Duodenal mucosa (tissue), 2 donors: ENCODE data around the gene PPP2R2D.
"Not testable (repeated sequence)": the region's sequence is repeated elsewhere in the genome, so short reads cannot be mapped to it uniquely, and the experiment has no call there.

Source experiments
- H3K27ac ChIP-seq: one replicate; pipeline ENCODE4 v1.7.0; 2013; ENCODE audit warnings: low read depth, low read length
- H3K27me3 ChIP-seq, 2 donors: one replicate each; pipeline ENCODE4 v1.7.0; 2013; ENCODE audit warnings: low read length in 2 of 2, control low read depth in 1 of 2; ENCODE audit not compliant: insufficient read depth in 2 of 2, control insufficient read depth in 1 of 2
- H3K36me3 ChIP-seq, 2 donors: one replicate each; pipeline ENCODE4 v1.7.0; 2013; ENCODE audit warnings: low read length in 2 of 2, control low read depth in 1 of 2; ENCODE audit not compliant: insufficient read depth in 2 of 2, control insufficient read depth in 1 of 2
- H3K4me1 ChIP-seq, 2 donors: one replicate each; pipeline ENCODE4 v1.7.0; 2013; ENCODE audit warnings: low read length in 2 of 2, control low read depth in 1 of 2; ENCODE audit not compliant: insufficient read depth in 2 of 2, control insufficient read depth in 1 of 2
- H3K4me3 ChIP-seq, 2 donors: one replicate each; pipeline ENCODE4 v1.7.0; 2013; ENCODE audit warnings: low read length in 2 of 2, low read depth in 1 of 2
- H3K9ac ChIP-seq, 2 donors: one replicate each; pipeline ENCODE4 v1.7.0; 2013; ENCODE audit warnings: low read length in 2 of 2, low read depth in 1 of 2
- H3K9me3 ChIP-seq, 2 donors: one replicate each; pipeline ENCODE4 v1.7.0; 2013; ENCODE audit warnings: low read length in 2 of 2, control low read depth in 1 of 2; ENCODE audit not compliant: control insufficient read depth in 1 of 2

PPP2R2D gene

GRCh38 chr10:131919461-131919860 lies 18.7 kb downstream of the PPP2R2D start:
- H3K27me3 ChIP-seq, H3K36me3 ChIP-seq, H3K9me3 ChIP-seq, H3K4me1 ChIP-seq, H3K9ac ChIP-seq, H3K4me3 ChIP-seq, H3K27ac ChIP-seq: not testable (repeated sequence)

- Histone ChIP-seq H3K4me1 (no peaks in the 10 kb centered on the region), H3K27ac (no peak overlapping the region), H3K27me3 (no peaks in the 10 kb centered on the region), H3K9me3 (peaks cover 0 to 3% of the 10 kb centered on the region in 2 donors), H3K9ac (no peak overlapping the region), H3K4me3 (no peak overlapping the region), H3K36me3 (peaks cover 0 to 3% of the 10 kb centered on the region in 2 donors)
These were observed 19.3 kb downstream of the PPP2R2D start for GRCh38 chr10:131920151-131920550.

GRCh38 chr10:131920693-131921092 lies 19.9 kb downstream of the PPP2R2D start:
- Histone ChIP-seq H3K9ac (no peak overlapping the region), H3K36me3 (peaks cover 0 to 3% of the 10 kb centered on the region in 2 donors), H3K4me1 (no peaks in the 10 kb centered on the region), H3K9me3 (peaks cover 0 to 5% of the 10 kb centered on the region in 2 donors), H3K27ac (no peak overlapping the region), H3K27me3 (no peaks in the 10 kb centered on the region), H3K4me3 (no peak overlapping the region)

GRCh38 chr10:131921184-131921583 lies 20.4 kb downstream of the PPP2R2D start:
- H3K9ac ChIP-seq, result no peak overlapping the region
- no peaks in the 10 kb centered on the region for H3K4me1 ChIP-seq
- H3K4me3 ChIP-seq, result no peak overlapping the region
- peaks cover 0 to 5% of the 10 kb centered on the region in 2 donors for H3K9me3 ChIP-seq
- H3K27ac ChIP-seq, result no peak overlapping the region
- no peaks in the 10 kb centered on the region for H3K27me3 ChIP-seq
- H3K36me3 ChIP-seq, result peaks cover 0 to 3% of the 10 kb centered on the region in 2 donors

- Histone ChIP-seq H3K9ac (no peak overlapping the region), H3K27me3 (no peaks in the 10 kb centered on the region), H3K4me1 (peaks cover 6 to 7% of the 10 kb centered on the region in 2 donors), H3K36me3 (peaks cover 0 to 8% of the 10 kb centered on the region in 2 donors), H3K4me3 (no peak overlapping the region), H3K27ac (no peak overlapping the region), H3K9me3 (peaks cover 0 to 5% of the 10 kb centered on the region in 2 donors)
These were observed 22.4 kb downstream of the PPP2R2D start for GRCh38 chr10:131923038-131923756.

GRCh38 chr10:131925011-131925649 lies 24.3 kb downstream of the PPP2R2D start:
- Histone ChIP-seq H3K9ac (no peak overlapping the region), H3K4me3 (no peak overlapping the region), H3K27ac (no peak overlapping the region), H3K9me3 (peaks cover 0 to 5% of the 10 kb centered on the region in 2 donors), H3K4me1 (peaks cover 6 to 7% of the 10 kb centered on the region in 2 donors), H3K27me3 (no peaks in the 10 kb centered on the region), H3K36me3 (peaks cover 4 to 7% of the 10 kb centered on the region in 2 donors)

GRCh38 chr10:131925716-131926115 lies 24.9 kb downstream of the PPP2R2D start:
- Histone ChIP-seq H3K27ac (no peak overlapping the region), H3K4me3 (no peak overlapping the region), H3K4me1 (peaks cover 6 to 7% of the 10 kb centered on the region in 2 donors)

GRCh38 chr10:131926253-131926652 lies 25.4 kb downstream of the PPP2R2D start:
- no peak overlapping the region for H3K27ac ChIP-seq
- no peaks in the 10 kb centered on the region for H3K27me3 ChIP-seq
- no peak overlapping the region for H3K9ac ChIP-seq
- H3K36me3 ChIP-seq, result peaks cover 4 to 5% of the 10 kb centered on the region in 2 donors
- peaks cover 6 to 12% of the 10 kb centered on the region in 2 donors for H3K4me1 ChIP-seq
- H3K4me3 ChIP-seq, result no peak overlapping the region
- peaks cover 0 to 5% of the 10 kb centered on the region in 2 donors for H3K9me3 ChIP-seq

More at GRCh38 chr10:131925716-131926115, 24.9 kb downstream of the PPP2R2D start:
- no peaks in the 10 kb centered on the region for H3K27me3 ChIP-seq
- H3K9ac ChIP-seq, result no peak overlapping the region
- H3K36me3 ChIP-seq, result peaks cover 4 to 5% of the 10 kb centered on the region in 2 donors
- peaks cover 0 to 5% of the 10 kb centered on the region in 2 donors for H3K9me3 ChIP-seq

- peaks cover 4 to 5% of the 10 kb centered on the region in 2 donors for H3K36me3 ChIP-seq
- H3K4me3 ChIP-seq, result no peak overlapping the region
- H3K9ac ChIP-seq, result no peak overlapping the region
- H3K9me3 ChIP-seq, result peaks cover 0 to 5% of the 10 kb centered on the region in 2 donors
- H3K27ac ChIP-seq, result no peak overlapping the region
- H3K27me3 ChIP-seq, result no peaks in the 10 kb centered on the region
- peaks cover 10 to 17% of the 10 kb centered on the region in 2 donors for H3K4me1 ChIP-seq
These were observed 26.2 kb downstream of the PPP2R2D start for GRCh38 chr10:131926743-131927595.
